Measurements from ENCODE around the gene DUSP16. TPM values are rescaled to one million over a fixed set of nuclear protein-coding genes. Genes with fewer than 3 reads are reported as not detected.

DUSP16 gene
- total RNA-seq, 1 donor from 2014 or later = 16.4 TPM

GRCh38 chr12:12481631-12482030 lies 81.0 kb downstream of the DUSP16 start:
- Histone ChIP-seq H3K9me3 (replicated peaks) (no peaks in the 10 kb centered on the region), H3K27ac (replicated peaks) (no peak overlapping the region), H3K27me3 (ENCODE audit: low read depth) (no peaks in the 10 kb centered on the region), H3K4me3 (no peak overlapping the region), H3K4me1 (no peaks in the 10 kb centered on the region), H3K36me3 (peaks cover 68% of the 10 kb centered on the region)
- no peak for DNase-seq
- intact Hi-C loops (cut with micrococcal nuclease) = no loop called here
- TF ChIP-seq, protein P1, sequence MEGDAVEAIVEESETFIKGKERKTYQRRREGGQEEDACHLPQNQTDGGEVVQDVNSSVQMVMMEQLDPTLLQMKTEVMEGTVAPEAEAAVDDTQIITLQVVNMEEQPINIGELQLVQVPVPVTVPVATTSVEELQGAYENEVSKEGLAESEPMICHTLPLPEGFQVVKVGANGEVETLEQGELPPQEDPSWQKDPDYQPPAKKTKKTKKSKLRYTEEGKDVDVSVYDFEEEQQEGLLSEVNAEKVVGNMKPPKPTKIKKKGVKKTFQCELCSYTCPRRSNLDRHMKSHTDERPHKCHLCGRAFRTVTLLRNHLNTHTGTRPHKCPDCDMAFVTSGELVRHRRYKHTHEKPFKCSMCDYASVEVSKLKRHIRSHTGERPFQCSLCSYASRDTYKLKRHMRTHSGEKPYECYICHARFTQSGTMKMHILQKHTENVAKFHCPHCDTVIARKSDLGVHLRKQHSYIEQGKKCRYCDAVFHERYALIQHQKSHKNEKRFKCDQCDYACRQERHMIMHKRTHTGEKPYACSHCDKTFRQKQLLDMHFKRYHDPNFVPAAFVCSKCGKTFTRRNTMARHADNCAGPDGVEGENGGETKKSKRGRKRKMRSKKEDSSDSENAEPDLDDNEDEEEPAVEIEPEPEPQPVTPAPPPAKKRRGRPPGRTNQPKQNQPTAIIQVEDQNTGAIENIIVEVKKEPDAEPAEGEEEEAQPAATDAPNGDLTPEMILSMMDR (IDR thresholded peaks at IDR 0.05; ENCODE audit: borderline replicate concordance) = no peak

DNA sequence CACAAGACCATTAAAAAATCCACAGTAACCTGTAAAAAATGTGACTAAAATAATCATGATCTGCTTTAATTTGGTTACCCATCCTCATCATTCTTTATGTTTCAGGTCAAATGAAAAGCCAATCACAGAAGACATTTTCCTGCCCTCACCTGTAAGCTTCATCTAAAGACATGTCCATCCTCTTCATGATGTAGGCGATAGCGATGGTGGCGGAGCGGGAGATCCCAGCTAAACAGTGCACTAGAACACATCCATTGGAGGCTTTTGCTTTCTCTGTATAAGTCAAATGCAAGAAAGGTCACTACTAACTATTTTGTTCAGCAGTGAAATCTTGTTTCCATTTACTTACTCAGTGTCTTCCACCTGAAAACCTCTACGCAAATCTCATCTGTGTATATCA lies 82.6 kb downstream of the DUSP16 start:
- Histone ChIP-seq H3K4me3 (no peak overlapping the region), H3K9me3 (replicated peaks) (no peaks in the 10 kb centered on the region), H3K4me1 (peaks cover 5% of the 10 kb centered on the region), H3K36me3 (peaks cover 63% of the 10 kb centered on the region), H3K27ac (replicated peaks) (no peak overlapping the region), H3K27me3 (ENCODE audit: low read depth) (no peaks in the 10 kb centered on the region)
- TF ChIP-seq, protein P1 (IDR thresholded peaks at IDR 0.05; ENCODE audit: borderline replicate concordance) = no peak
- no peak for DNase-seq
- intact Hi-C loops (cut with micrococcal nuclease) = no loop called here

- H3K27me3 ChIP-seq (ENCODE audit: low read depth) = no peaks in the 10 kb centered on the region
- intact Hi-C loops (cut with micrococcal nuclease) = no loop called here
- H3K27ac ChIP-seq (replicated peaks) = no peak overlapping the region
- peaks cover 11% of the 10 kb centered on the region for H3K4me1 ChIP-seq
- no peak for DNase-seq
- peaks cover 50% of the 10 kb centered on the region for H3K36me3 ChIP-seq
- no peak overlapping the region for H3K4me3 ChIP-seq
- TF ChIP-seq, protein P1 (IDR thresholded peaks at IDR 0.05; ENCODE audit: borderline replicate concordance) = no peak
- no peaks in the 10 kb centered on the region for H3K9me3 ChIP-seq (replicated peaks)
Measured at GRCh38 chr12:12477532-12477890, 85.2 kb downstream of the DUSP16 start.

GRCh38 chr12:12476857-12477531 lies 85.7 kb downstream of the DUSP16 start:
- H3K27me3 ChIP-seq (ENCODE audit: low read depth) = no peaks in the 10 kb centered on the region
- no peak overlapping the region for H3K27ac ChIP-seq (replicated peaks)
- TF ChIP-seq, protein P1 (IDR thresholded peaks at IDR 0.05; ENCODE audit: borderline replicate concordance) = no peak
- peaks cover 11% of the 10 kb centered on the region for H3K4me1 ChIP-seq
- no peak overlapping the region for H3K4me3 ChIP-seq
- intact Hi-C loops (cut with micrococcal nuclease) = no loop called here
- H3K36me3 ChIP-seq = peaks cover 45% of the 10 kb centered on the region
- DNase-seq = no peak
- no peaks in the 10 kb centered on the region for H3K9me3 ChIP-seq (replicated peaks)

- H3K27me3 ChIP-seq (ENCODE audit: low read depth) = no peaks in the 10 kb centered on the region
- H3K9me3 ChIP-seq (replicated peaks) = no peaks in the 10 kb centered on the region
- H3K36me3 ChIP-seq = peaks cover 39% of the 10 kb centered on the region
- peak overlapping the region; percentile 68 for H3K27ac ChIP-seq (replicated peaks)
- TF ChIP-seq, protein P1 (IDR thresholded peaks at IDR 0.05; ENCODE audit: borderline replicate concordance) = no peak
- H3K4me3 ChIP-seq = peak overlapping the region; percentile 9
- H3K4me1 ChIP-seq = peaks cover 17% of the 10 kb centered on the region
- intact Hi-C loops (cut with micrococcal nuclease) = no loop called here
- DNase-seq = no peak
Measured at GRCh38 chr12:12474931-12475795, 87.5 kb downstream of the DUSP16 start.

Measured in left ventricle myocardium inferior (tissue), 1 donor.